GM12891 (cell line): Measurements from ENCODE around the gene WDFY2.

Source experiments
- POLR2A ChIP-seq: IDR thresholded peaks from 2 replicates; pipeline ENCODE4 v1.6.1; 2011; ENCODE audit warnings: low read depth, low read length, control low read depth
- POLR2AphosphoS5 ChIP-seq: IDR thresholded peaks from 2 replicates; pipeline ENCODE4 v1.6.1; 2011; ENCODE audit warnings: low read depth, low read length, control low read depth
- POU2F2 ChIP-seq: IDR thresholded peaks from 2 replicates; pipeline ENCODE4 v1.6.1; 2011; ENCODE audit warnings: low read depth, mild to moderate bottlenecking, control low read depth, low read length, moderate library complexity
- SPI1 ChIP-seq: IDR thresholded peaks from 2 replicates; pipeline ENCODE4 v1.6.1; 2011; ENCODE audit warnings: low read depth, low read length, control low read depth
- TAF1 ChIP-seq: IDR thresholded peaks from 2 replicates; pipeline ENCODE4 v1.6.1; 2011; ENCODE audit warnings: low read depth, low read length, control low read depth

- no peak for TF ChIP-seq TAF1
- no peak for TF ChIP-seq POLR2A
- no peak for TF ChIP-seq POU2F2
- no peak for TF ChIP-seq POLR2AphosphoS5
- TF ChIP-seq SPI1 = no peak
Measured at GRCh38 chr13:51621602-51622001, 37.3 kb downstream of the WDFY2 start.
